Endothelial cell of umbilical vein (primary cell): ENCODE measurements around the gene SIM2. TPM values are rescaled to one million over a fixed set of nuclear protein-coding genes. Genes with fewer than 3 reads are reported as not detected.

Experiments used
- BruUV-seq: library from RNA; stranded (reverse); fragments of 400-500 nt; replicated peaks from 2 replicates; lab custom pipeline; 2021; lab: Mats Ljungman, UMichigan
- CTCF ChIA-PET: fragments of 300-600, 350-600 bp; sonication (Branson Sonifier 250); formaldehyde crosslinking; loops from one replicate; lab custom pipeline; 2021; ENCODE audit warnings: antibody characterized with exemption, inconsistent platforms; lab: Charles Lee
- POLR2A ChIA-PET: fragments of 300-600, 350-600 bp; sonication (Branson Sonifier 250); formaldehyde crosslinking; loops from one replicate; lab custom pipeline; 2021; ENCODE audit warnings: antibody characterized with exemption, inconsistent platforms; lab: Charles Lee
- DNase-seq: peaks from one replicate; pipeline ENCODE4 v3.0.0-alpha.2; 2011; ENCODE audit warnings: low read depth, low spot score
- FAIRE-seq: peaks from 2 replicates; lab custom pipeline; 2011; peaks lifted over from hg19 to GRCh38; lab: Jason Lieb, UNC
- H2AFZ ChIP-seq: 2 replicates; pipeline ENCODE4 v1.6.0; 2012; ENCODE audit warnings: low read depth, low read length, control low read depth, inconsistent platforms
- H3K27ac ChIP-seq: 2 replicates; pipeline ENCODE4 v1.5.1; 2011; ENCODE audit warnings: low read depth, mild to moderate bottlenecking, control low read depth, low read length, moderate library complexity; ENCODE audit not compliant: insufficient read depth
- H3K27me3 ChIP-seq, 2 experiments: 2 replicates each; pipeline versions ENCODE4 v1.6.0 to v1.6.1; 2011; ENCODE audit warnings: low read length in 2 of 2, mixed read lengths in 1 of 2; ENCODE audit not compliant: control insufficient read depth in 2 of 2, insufficient read depth in 2 of 2
- H3K36me3 ChIP-seq, 2 experiments: 2 replicates in 1 of 2; 3 replicates in 1 of 2; pipeline ENCODE4 v1.5.1; 2011; ENCODE audit warnings: low read length in 2 of 2, mild to moderate bottlenecking in 1 of 2, moderate library complexity in 1 of 2; ENCODE audit not compliant: control insufficient read depth in 2 of 2, insufficient read depth in 2 of 2; ENCODE audit errors: extremely low read depth in 1 of 2
- H3K4me1 ChIP-seq: 3 replicates; pipeline ENCODE4 v1.5.1; 2011; ENCODE audit warnings: mild to moderate bottlenecking, low read length; ENCODE audit not compliant: control insufficient read depth, insufficient read depth; ENCODE audit errors: extremely low read depth
- H3K4me2 ChIP-seq: 2 replicates; pipeline ENCODE4 v1.6.1; 2011; ENCODE audit warnings: low read length, control low read depth, mixed read lengths; ENCODE audit not compliant: insufficient read depth
- H3K4me3 ChIP-seq, 3 experiments: fragments of 200-600 bp in 1 of 3; sonication (generic), shearing (Covaris generic) in 1 of 3; replicated peaks in 1 of 3; 2 replicates each; pipeline ENCODE4 v1.5.1; 2011 to 2016; ENCODE audit warnings: control low read depth in 3 of 3, low read length in 3 of 3, mild to moderate bottlenecking in 2 of 3, inconsistent platforms in 1 of 3, low read depth in 1 of 3, moderate library complexity in 1 of 3; ENCODE audit not compliant: insufficient read depth in 1 of 3
- H3K79me2 ChIP-seq: 2 replicates; pipeline ENCODE4 v1.6.0; 2012; ENCODE audit warnings: low read length, inconsistent platforms; ENCODE audit not compliant: control insufficient read depth, insufficient read depth
- H3K9ac ChIP-seq: replicated peaks from 2 replicates; pipeline ENCODE3; 2011; ENCODE audit warnings: low read length, control low read depth; ENCODE audit not compliant: insufficient read depth; ENCODE audit errors: extremely low read depth
- H3K9me1 ChIP-seq: replicated peaks from 3 replicates; pipeline ENCODE4 v1.6.0; 2011; ENCODE audit warnings: mild to moderate bottlenecking, low read length; ENCODE audit not compliant: control insufficient read depth, insufficient read depth; ENCODE audit errors: extremely low read depth
- H3K9me3 ChIP-seq: replicated peaks from 2 replicates; pipeline ENCODE4 v1.5.1; 2012; ENCODE audit warnings: low read length, inconsistent platforms; ENCODE audit not compliant: control insufficient read depth, insufficient read depth
- H4K20me1 ChIP-seq: replicated peaks from 2 replicates; pipeline ENCODE3; 2011; ENCODE audit warnings: mild to moderate bottlenecking, low read length; ENCODE audit not compliant: control insufficient read depth, insufficient read depth; ENCODE audit errors: extremely low read depth
- CTCF ChIP-seq, 2 donors: IDR thresholded peaks; 1 replicate in 1 of 2; 2 replicates in 1 of 2; pipeline ENCODE4 v1.5.1; 2011; ENCODE audit warnings: low read length in 2 of 2, mild to moderate bottlenecking in 2 of 2, moderate library complexity in 2 of 2, control low read depth in 1 of 2, inconsistent platforms in 1 of 2, low read depth in 1 of 2; ENCODE audit not compliant: insufficient read depth in 1 of 2; ENCODE audit errors: extremely low read depth in 1 of 2
- EZH2 ChIP-seq: IDR thresholded peaks from 2 replicates; pipeline ENCODE4 v1.6.1; 2012; ENCODE audit warnings: borderline replicate concordance, low read depth, mild to moderate bottlenecking, moderate library complexity, low read length, inconsistent platforms; ENCODE audit not compliant: severe bottlenecking
- FOS ChIP-seq: IDR thresholded peaks from 2 replicates; pipeline ENCODE4 v1.6.1; 2011; ENCODE audit warnings: mild to moderate bottlenecking, low read length, moderate library complexity, borderline replicate concordance; ENCODE audit not compliant: insufficient read depth
- GATA2 ChIP-seq: IDR thresholded peaks from 2 replicates; pipeline ENCODE4 v1.7.0; 2011; ENCODE audit warnings: low read depth, mild to moderate bottlenecking, moderate library complexity, mixed read lengths, low read length; ENCODE audit not compliant: insufficient read length, insufficient read depth
- JUN ChIP-seq: IDR thresholded peaks from 2 replicates; pipeline ENCODE4 v1.6.1; 2011; ENCODE audit warnings: borderline replicate concordance, low read depth; ENCODE audit not compliant: insufficient read length, insufficient read depth
- MAX ChIP-seq: IDR thresholded peaks from 2 replicates; pipeline ENCODE4 v1.6.1; 2011; ENCODE audit not compliant: insufficient read depth, insufficient read length
- MYC ChIP-seq: IDR thresholded peaks from one replicate; pipeline ENCODE4 v1.6.1; 2011; ENCODE audit warnings: mild to moderate bottlenecking, low read depth, low read length
- POLR2A ChIP-seq: IDR thresholded peaks from 2 replicates; pipeline ENCODE4 v1.6.1; 2012; ENCODE audit warnings: low read depth, mild to moderate bottlenecking, control low read depth, low read length
- POLR2AphosphoS5 ChIP-seq: IDR thresholded peaks from 2 replicates; pipeline ENCODE4 v1.6.1; 2012; ENCODE audit warnings: low read depth, mild to moderate bottlenecking, control low read depth, low read length, moderate library complexity; ENCODE audit not compliant: insufficient read depth
- dilution Hi-C: fragments of 300-500 bp; cut with MboI; formaldehyde crosslinking; loops from one replicate; pipeline ENCODE4 v1.15.0; 2019; ENCODE audit warnings: low sequenced_read_pairs; ENCODE audit not compliant: extremely low pct_ligation_motif_present
- intact Hi-C: fragments of 100-400 bp; cut with micrococcal nuclease; formaldehyde crosslinking; loops from one replicate; pipeline ENCODE4 v1.10.0; 2022
- polyA plus RNA-seq, 4 experiments: library from polyadenylated mRNA; depleted of rRNA in 3 of 4; stranded (reverse) in 3 of 4; unstranded in 1 of 4; fragments of >200 nt; gene quantifications; 2 replicates each; pipeline versions ENCODE4 v1.2.1 to v1.2.3, GENCODE V29; 2011 to 2012; ENCODE audit warnings: missing spikeins in 1 of 4
- total RNA-seq: library from RNA; stranded (reverse); gene quantifications from 2 replicates; pipeline ENCODE4 v1.2.3, GENCODE V29; 2021

Gene SIM2
- total and polyA plus RNA-seq, 2 donors (not counting 3 experiments of a cell fraction or from before 2014, with no cell fraction given) = not detected

GRCh38 chr21:36791695-36792470 lies 93.0 kb downstream of the SIM2 start:
- H2AFZ ChIP-seq = no peak overlapping the region
- POLR2A ChIA-PET = no interaction called here
- no peaks in the 10 kb centered on the region for H3K9me1 ChIP-seq
- FAIRE-seq = no peak
- H3K9ac ChIP-seq = no peak overlapping the region
- TF ChIP-seq POLR2AphosphoS5 (no peak), EZH2 (no peak), JUN (no peak), GATA2 (no peak), MAX (no peak), FOS (no peak), POLR2A (no peak), MYC (no peak), CTCF (IDR thresholded peaks at IDR 0.05; ENCODE audit: extremely low read depth in 1 of 2, insufficient read depth in 1 of 2, low read depth in 1 of 2, low read length in 2 of 2) (no peak)
- no peak for DNase-seq
- no peak overlapping the region for H3K4me2 ChIP-seq
- no peak overlapping the region for H3K27ac ChIP-seq
- no peaks in the 10 kb centered on the region for H3K79me2 ChIP-seq
- H3K9me3 ChIP-seq = no peaks in the 10 kb centered on the region
- intact Hi-C loops = no loop called here
- dilution Hi-C loops = no loop called here
- CTCF ChIA-PET = interaction anchor here (1.1 kb wide), 1 partner anchor 13 kb away, joined by 4 read pairs; no protein-coding TSS in a partner anchor
- no peaks in the 10 kb centered on the region for H3K27me3 ChIP-seq
- no peaks in the 10 kb centered on the region for H3K36me3 ChIP-seq
- no peaks in the 10 kb centered on the region for H3K4me1 ChIP-seq
- H4K20me1 ChIP-seq = no peaks in the 10 kb centered on the region
- no peak overlapping the region for H3K4me3 ChIP-seq
- no TSS peak for BruUV-seq
